ENCODE data around the gene GSDMA.

GSDMA gene

DNA sequence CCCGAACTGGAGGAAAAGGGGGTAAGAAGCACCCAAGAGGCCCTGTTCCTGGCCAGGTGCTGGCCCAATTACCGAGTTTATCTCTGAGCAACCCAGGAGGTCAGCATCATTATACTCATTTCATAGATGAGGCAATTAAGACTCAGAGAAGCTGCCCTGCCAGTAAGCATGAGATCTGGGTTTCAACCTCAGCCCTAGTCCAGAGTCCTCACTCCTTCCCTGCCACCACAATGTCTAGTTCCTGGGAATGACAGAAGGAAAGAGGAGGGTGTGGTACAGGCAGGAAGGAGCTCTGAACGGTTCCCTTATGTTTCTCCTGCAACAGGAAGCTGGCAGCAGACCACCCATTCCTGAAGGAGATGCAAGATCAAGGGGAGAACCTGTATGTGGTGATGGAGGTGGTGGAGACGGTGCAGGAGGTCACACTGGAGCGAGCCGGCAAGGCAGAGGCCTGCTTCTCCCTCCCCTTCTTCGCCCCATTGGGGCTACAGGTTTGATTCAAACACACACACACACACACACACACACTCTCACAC lies 7.4 kb downstream of the GSDMA start:
- TF ChIP-seq, protein P1, sequence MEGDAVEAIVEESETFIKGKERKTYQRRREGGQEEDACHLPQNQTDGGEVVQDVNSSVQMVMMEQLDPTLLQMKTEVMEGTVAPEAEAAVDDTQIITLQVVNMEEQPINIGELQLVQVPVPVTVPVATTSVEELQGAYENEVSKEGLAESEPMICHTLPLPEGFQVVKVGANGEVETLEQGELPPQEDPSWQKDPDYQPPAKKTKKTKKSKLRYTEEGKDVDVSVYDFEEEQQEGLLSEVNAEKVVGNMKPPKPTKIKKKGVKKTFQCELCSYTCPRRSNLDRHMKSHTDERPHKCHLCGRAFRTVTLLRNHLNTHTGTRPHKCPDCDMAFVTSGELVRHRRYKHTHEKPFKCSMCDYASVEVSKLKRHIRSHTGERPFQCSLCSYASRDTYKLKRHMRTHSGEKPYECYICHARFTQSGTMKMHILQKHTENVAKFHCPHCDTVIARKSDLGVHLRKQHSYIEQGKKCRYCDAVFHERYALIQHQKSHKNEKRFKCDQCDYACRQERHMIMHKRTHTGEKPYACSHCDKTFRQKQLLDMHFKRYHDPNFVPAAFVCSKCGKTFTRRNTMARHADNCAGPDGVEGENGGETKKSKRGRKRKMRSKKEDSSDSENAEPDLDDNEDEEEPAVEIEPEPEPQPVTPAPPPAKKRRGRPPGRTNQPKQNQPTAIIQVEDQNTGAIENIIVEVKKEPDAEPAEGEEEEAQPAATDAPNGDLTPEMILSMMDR (IDR thresholded peaks at IDR 0.05; ENCODE audit: borderline replicate concordance, control extremely low read depth, extremely low read depth, insufficient read depth, missing control alignments): no peak

DNA sequence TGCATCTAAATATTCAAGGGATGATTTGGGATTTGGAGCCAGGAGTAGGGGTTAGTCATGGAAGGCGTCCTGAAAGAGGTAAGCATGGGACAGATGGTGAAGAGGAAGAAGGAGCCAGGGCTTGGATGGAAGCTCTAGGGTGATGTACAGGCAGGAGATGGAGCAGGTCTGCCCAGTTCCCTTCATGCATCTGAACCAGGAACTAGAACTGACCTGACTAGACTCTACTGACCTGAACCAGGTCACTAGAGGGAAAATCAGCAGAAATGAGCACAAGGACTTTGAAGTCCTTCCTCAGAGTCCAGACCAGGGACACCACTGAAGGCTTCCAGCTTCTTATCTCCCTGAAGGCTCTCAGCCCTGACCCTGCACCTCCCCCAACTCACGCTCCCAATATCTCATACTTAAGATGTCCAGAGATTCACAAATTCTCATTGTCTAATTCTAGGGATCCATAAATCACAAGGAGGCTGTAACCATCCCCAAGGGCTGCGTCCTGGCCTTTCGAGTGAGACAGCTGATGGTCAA lies 8.3 kb downstream of the GSDMA start:
- DNase-seq (ENCODE audit: low spot score): no peak
- in situ Hi-C loops (cut with MboI; ENCODE audit: low sequenced_read_pairs, unreplicated experiment): no loop called here
- TF ChIP-seq, protein P1 (IDR thresholded peaks at IDR 0.05; ENCODE audit: borderline replicate concordance, control extremely low read depth, extremely low read depth, insufficient read depth, missing control alignments): no peak

More for the DNA sequence above, 7.4 kb downstream of the GSDMA start:
- DNase-seq (ENCODE audit: low spot score): no peak
- in situ Hi-C loops (cut with MboI; ENCODE audit: low sequenced_read_pairs, unreplicated experiment): no loop called here

DNA sequence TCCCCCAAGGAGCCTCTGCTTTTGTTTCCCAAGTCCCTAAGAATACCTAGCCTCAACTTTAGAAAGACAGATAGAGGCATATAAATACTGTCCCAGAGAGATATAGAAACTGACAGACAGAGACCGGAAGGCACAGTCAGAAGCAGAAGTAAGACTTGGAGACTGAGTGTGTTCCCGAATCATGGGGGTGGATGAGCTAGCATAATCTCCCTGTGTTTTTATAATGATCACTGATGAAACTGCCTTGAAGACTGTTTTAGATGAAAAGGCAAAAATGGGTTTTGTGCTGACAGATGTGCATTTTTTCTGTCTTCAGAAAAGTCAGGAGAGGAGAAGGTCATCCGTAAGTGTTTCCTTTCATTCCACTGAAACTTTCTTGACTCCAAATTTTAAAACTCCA lies 9.5 kb downstream of the GSDMA start:
- in situ Hi-C loops (cut with MboI; ENCODE audit: low sequenced_read_pairs, unreplicated experiment): no loop called here
- no peak for DNase-seq (ENCODE audit: low spot score)
- TF ChIP-seq, protein P1 (IDR thresholded peaks at IDR 0.05; ENCODE audit: borderline replicate concordance, control extremely low read depth, extremely low read depth, insufficient read depth, missing control alignments): no peak

DNA sequence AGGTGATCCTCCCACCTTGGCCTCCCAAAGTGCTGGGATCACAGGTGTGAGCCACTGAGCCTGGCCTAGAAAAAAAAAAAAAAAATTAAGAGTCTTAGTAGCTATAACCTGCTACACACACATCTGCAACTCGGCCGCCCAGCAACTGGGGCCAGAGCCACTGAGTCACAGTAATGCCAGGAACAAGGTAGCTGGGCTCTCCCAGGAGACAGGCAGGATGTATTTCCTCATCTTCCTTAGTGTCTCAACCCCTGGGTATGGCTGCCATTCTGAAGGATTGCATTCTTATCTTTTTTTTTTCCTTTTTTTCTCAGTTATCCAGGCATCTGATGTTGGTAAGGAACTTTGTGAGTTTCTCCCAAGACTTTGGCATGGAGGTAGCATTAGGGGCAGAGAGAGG lies 10.7 kb downstream of the GSDMA start:
- in situ Hi-C loops (cut with MboI; ENCODE audit: low sequenced_read_pairs, unreplicated experiment): no loop called here
- TF ChIP-seq, protein P1 (IDR thresholded peaks at IDR 0.05; ENCODE audit: borderline replicate concordance, control extremely low read depth, extremely low read depth, insufficient read depth, missing control alignments): no peak
- DNase-seq (ENCODE audit: low spot score): no peak

DNA sequence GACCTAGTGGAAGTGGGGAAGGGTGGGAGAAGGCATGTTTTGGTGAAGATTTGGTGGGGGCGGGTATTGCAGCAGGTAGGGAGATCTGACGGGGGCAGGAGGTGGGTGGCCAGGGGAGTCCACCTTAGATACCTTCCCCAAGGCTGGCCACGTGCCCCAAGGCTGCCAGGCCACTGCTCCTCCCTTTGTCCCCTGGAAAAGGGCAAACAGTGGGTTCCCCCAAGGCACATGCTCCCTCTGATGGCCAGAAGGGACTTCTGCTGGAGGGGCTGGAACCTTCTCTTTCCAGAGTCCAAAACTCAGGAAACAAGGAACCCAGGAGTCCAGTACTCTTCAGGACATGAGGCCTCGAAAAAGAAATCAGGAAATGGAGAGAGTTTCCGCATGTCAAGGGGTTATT lies 11.6 kb downstream of the GSDMA start:
- in situ Hi-C loops (cut with MboI; ENCODE audit: low sequenced_read_pairs, unreplicated experiment): no loop called here
- DNase-seq (ENCODE audit: low spot score): no peak
- TF ChIP-seq, protein P1 (IDR thresholded peaks at IDR 0.05; ENCODE audit: borderline replicate concordance, control extremely low read depth, extremely low read depth, insufficient read depth, missing control alignments): no peak

DNA sequence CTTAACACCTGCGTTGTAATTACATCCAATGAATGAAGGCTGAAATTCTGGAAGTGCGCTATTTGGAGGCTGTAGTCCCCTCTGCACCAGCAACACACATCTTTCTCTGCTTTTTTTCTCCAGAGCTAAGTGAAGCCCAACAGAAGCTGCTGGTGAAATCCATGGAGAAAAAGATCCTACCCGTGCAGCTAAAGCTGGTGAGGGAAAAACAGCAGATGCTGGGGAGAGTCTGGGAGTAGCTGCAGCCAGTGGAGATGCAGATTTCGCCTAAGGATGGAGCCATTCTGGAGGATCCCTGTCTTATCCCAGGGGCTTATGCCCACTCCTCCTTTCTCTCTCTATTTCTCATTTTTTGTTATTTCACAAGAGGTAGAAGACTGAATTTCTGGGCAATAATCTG lies 13.0 kb downstream of the GSDMA start:
- in situ Hi-C loops (cut with MboI; ENCODE audit: low sequenced_read_pairs, unreplicated experiment): no loop called here
- TF ChIP-seq, protein P1 (IDR thresholded peaks at IDR 0.05; ENCODE audit: borderline replicate concordance, control extremely low read depth, extremely low read depth, insufficient read depth, missing control alignments): no peak
- DNase-seq (ENCODE audit: low spot score): no peak
